HG02571 (cell line): ENCODE measurements around the gene CX3CR1.
A peak's percentile ranks its signal among the peaks of the same experiment; 100 is the strongest.

Source experiments
- ATAC-seq: cut with Tn5 transposase; IDR thresholded peaks from one replicate; pipeline ENCODE4 v1.9.1; 2021; ENCODE audit warnings: mild to moderate bottlenecking, moderate library complexity; ENCODE audit not compliant: unreplicated experiment

Gene CX3CR1

GRCh38 chr3:39224288-39224687, 55.5 kb downstream of the CX3CR1 start:
- no peak for ATAC-seq

DNA sequence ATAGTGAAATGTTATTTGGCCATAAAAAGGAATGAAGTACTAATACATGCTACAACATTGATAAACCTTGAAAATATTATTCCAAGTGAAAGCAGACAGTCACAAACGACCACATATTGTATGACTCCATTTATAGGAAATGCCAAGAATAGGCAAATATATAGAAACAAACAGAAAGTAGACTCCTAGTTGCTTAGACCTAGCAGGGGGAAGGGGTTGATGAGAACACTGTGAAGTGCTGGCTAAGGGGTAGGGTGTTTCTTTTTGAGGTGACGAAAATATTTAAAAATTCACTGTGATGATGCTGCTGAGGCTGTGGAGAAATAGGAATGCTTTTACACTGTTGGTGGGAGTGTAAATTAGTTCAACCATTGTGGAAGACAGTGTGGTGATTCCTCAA, 56.9 kb downstream of the CX3CR1 start:
- no peak for ATAC-seq

DNA sequence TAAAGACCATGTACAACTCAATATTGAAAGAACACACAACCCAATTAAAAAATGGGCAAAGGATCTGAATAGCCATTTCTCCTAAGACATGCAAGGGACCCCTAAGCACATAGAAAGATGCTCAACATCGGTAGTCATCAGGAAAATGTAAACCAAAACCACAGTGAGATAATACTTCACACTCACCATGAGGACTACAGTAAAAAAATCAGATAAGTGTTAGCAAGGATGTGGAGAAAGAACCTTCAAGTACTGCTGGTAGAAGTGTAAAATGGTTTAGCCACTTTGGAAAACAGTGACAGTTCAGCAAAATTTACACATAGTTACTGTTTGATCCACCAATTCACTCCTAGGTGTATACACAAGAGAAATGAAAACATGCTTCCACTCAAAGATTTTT, 57.4 kb downstream of the CX3CR1 start:
- ATAC-seq = no peak

DNA sequence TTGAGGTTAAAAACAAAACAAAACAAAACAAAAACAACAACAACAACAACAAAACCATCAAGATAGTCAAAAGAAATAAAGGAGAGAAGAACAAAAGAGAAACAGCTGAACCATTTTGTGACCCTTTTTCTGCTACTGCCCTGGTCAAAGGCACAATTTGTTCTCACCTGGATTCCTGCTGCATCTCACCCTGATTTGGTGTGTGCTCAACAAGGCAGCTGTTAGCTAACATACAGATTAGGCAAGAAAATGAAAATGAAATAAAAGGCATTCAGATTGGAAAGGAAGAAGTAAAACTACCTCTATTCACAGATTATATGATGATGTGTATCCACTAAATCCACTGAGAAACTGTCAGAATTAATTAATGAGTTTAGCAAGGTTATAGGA, 58.7 kb downstream of the CX3CR1 start:
- no peak for ATAC-seq

- ATAC-seq = no peak
These were observed 59.3 kb downstream of the CX3CR1 start for GRCh38 chr3:39220407-39221140.

- no peak for ATAC-seq
These were observed 60.1 kb downstream of the CX3CR1 start for GRCh38 chr3:39219702-39220101.

- ATAC-seq = peak; percentile 97
These were observed 63.6 kb downstream of the CX3CR1 start for GRCh38 chr3:39216176-39216790.

GRCh38 chr3:39213613-39214012, 66.2 kb downstream of the CX3CR1 start:
- ATAC-seq = no peak
